CD4-positive, CD25-positive, alpha-beta regulatory T cell (primary cell): Measurements from ENCODE around the gene REEP1. TPM values are rescaled to one million over a fixed set of nuclear protein-coding genes. Genes with fewer than 3 reads are reported as not detected.
A peak's percentile ranks its signal among the peaks of the same experiment; 100 is the strongest.

Experiments
- ATAC-seq, 2 donors: fragments of 150-1000 bp; cut with Tn5 transposase; one replicate each; pipeline ENCODE4 v1.10.0; 2021; ENCODE audit warnings: low read depth in 2 of 2, moderate number of reproducible peaks in 2 of 2, moderate library complexity in 1 of 2
- DNase-seq, 3 donors: peaks; one replicate each; pipeline versions ENCODE4 v3.0.0 to v3.0.0-alpha.2; 2012 to 2022; ENCODE audit warnings: mixed read lengths in 1 of 3
- H3K27ac ChIP-seq: one replicate; pipeline ENCODE4 v1.7.0; 2013; ENCODE audit warnings: mild to moderate bottlenecking, low read length; ENCODE audit not compliant: insufficient read depth, poor library complexity, severe bottlenecking
- H3K27me3 ChIP-seq: one replicate; pipeline ENCODE4 v1.7.0; 2013; ENCODE audit warnings: low read length; ENCODE audit not compliant: control insufficient read depth, insufficient read depth
- H3K36me3 ChIP-seq: one replicate; pipeline ENCODE4 v1.7.0; 2013; ENCODE audit warnings: mild to moderate bottlenecking, low read length, moderate library complexity; ENCODE audit not compliant: control insufficient read depth, insufficient read depth
- H3K4me1 ChIP-seq: 2 replicates; pipeline ENCODE4 v1.7.0; 2013; ENCODE audit warnings: mild to moderate bottlenecking, low read length; ENCODE audit not compliant: insufficient read depth, control insufficient read depth, poor library complexity, severe bottlenecking
- H3K4me3 ChIP-seq: one replicate; pipeline ENCODE4 v1.7.0; 2013; ENCODE audit warnings: low read depth, mild to moderate bottlenecking, low read length, moderate library complexity
- H3K9me3 ChIP-seq, 2 experiments: 1 replicate in 1 of 2; 2 replicates in 1 of 2; pipeline ENCODE4 v1.7.0; 2013; ENCODE audit warnings: low read length in 2 of 2, mild to moderate bottlenecking in 1 of 2, moderate library complexity in 1 of 2; ENCODE audit not compliant: control insufficient read depth in 2 of 2
- H3K27ac Mint-ChIP-seq, 3 donors: one replicate each; pipeline ENCODE4 v1.8.0; 2020 to 2022; ENCODE audit warnings: mild to moderate bottlenecking in 3 of 3, mixed read lengths in 3 of 3, moderate library complexity in 2 of 3
- H3K27me3 Mint-ChIP-seq: one replicate; pipeline ENCODE4 v1.8.0; 2022; ENCODE audit warnings: mild to moderate bottlenecking, mixed read lengths
- H3K36me3 Mint-ChIP-seq: one replicate; pipeline ENCODE4 v1.8.0; 2020; ENCODE audit warnings: mixed read lengths
- H3K4me1 Mint-ChIP-seq, 4 donors: one replicate each; pipeline ENCODE4 v1.8.0; 2020 to 2022; ENCODE audit warnings: mixed read lengths in 4 of 4, mild to moderate bottlenecking in 1 of 4
- H3K4me3 Mint-ChIP-seq, 4 donors: one replicate each; pipeline ENCODE4 v1.8.0; 2020 to 2022; ENCODE audit warnings: mild to moderate bottlenecking in 4 of 4, mixed read lengths in 4 of 4, moderate library complexity in 3 of 4
- H3K9me3 Mint-ChIP-seq, 7 donors: one replicate each; pipeline ENCODE4 v1.8.0; 2020 to 2022; ENCODE audit warnings: mixed read lengths in 7 of 7, mild to moderate bottlenecking in 3 of 7, moderate library complexity in 2 of 7
- polyA plus RNA-seq, 4 donors: library from polyadenylated mRNA; unstranded; fragments of 300-500 nt; fragmentation: Illumina TruSeq; gene quantifications; one replicate each; pipeline ENCODE4 v1.2.3, GENCODE V29; 2021
- total RNA-seq: library from RNA; stranded (reverse); gene quantifications from one replicate; pipeline ENCODE4 v1.2.3, GENCODE V29; 2022

Gene REEP1
- total and polyA plus RNA-seq, 5 donors from 2014 or later, result not detected

- H3K4me1 Mint-ChIP-seq, result peaks cover 0 to 2% (median 1%) of the 10 kb centered on the region in 4 donors
- Histone ChIP-seq H3K36me3 (no peaks in the 10 kb centered on the region), H3K4me1 (no peaks in the 10 kb centered on the region), H3K27me3 (peaks cover 5% of the 10 kb centered on the region), H3K4me3 (no peak overlapping the region), H3K27ac (no peak overlapping the region), H3K9me3 (no peaks in the 10 kb centered on the region)
- no peak overlapping the region for H3K27ac Mint-ChIP-seq
- no peaks in the 10 kb centered on the region for H3K36me3 Mint-ChIP-seq
- peaks cover 11% of the 10 kb centered on the region for H3K27me3 Mint-ChIP-seq
- peaks cover 0 to 2% (median 0%) of the 10 kb centered on the region in 7 donors for H3K9me3 Mint-ChIP-seq
- ATAC-seq (no peak), DNase-seq (no peak)
- no peak overlapping the region for H3K4me3 Mint-ChIP-seq
Measured at GRCh38 chr2:86360776-86361175, 23.4 kb upstream of the REEP1 start.

- H3K4me3 ChIP-seq, result no peak overlapping the region
- no peak overlapping the region for H3K4me3 Mint-ChIP-seq
- peaks cover 7% of the 10 kb centered on the region for H3K27me3 ChIP-seq
- no peaks in the 10 kb centered on the region for H3K36me3 Mint-ChIP-seq
- no peaks in the 10 kb centered on the region for H3K4me1 ChIP-seq
- H3K9me3 ChIP-seq, result no peaks in the 10 kb centered on the region
- no peaks in the 10 kb centered on the region for H3K36me3 ChIP-seq
- peaks cover 0 to 2% (median 0%) of the 10 kb centered on the region in 7 donors for H3K9me3 Mint-ChIP-seq
- DNase-seq, result peak in 1 of 3 donors; percentile 28
- H3K27me3 Mint-ChIP-seq, result peaks cover 11% of the 10 kb centered on the region
- ATAC-seq, result no peak
- H3K4me1 Mint-ChIP-seq, result peaks cover 0 to 2% (median 1%) of the 10 kb centered on the region in 4 donors
- no peak overlapping the region for H3K27ac ChIP-seq
- no peak overlapping the region for H3K27ac Mint-ChIP-seq
Measured at GRCh38 chr2:86358957-86359356, 21.5 kb upstream of the REEP1 start.

GRCh38 chr2:86357392-86357963, 20.1 kb upstream of the REEP1 start:
- Histone ChIP-seq H3K9me3 (no peaks in the 10 kb centered on the region), H3K36me3 (no peaks in the 10 kb centered on the region), H3K4me1 (no peaks in the 10 kb centered on the region), H3K27ac (no peak overlapping the region), H3K4me3 (no peak overlapping the region), H3K27me3 (peaks cover 8% of the 10 kb centered on the region)
- no peak overlapping the region for H3K27ac Mint-ChIP-seq
- H3K9me3 Mint-ChIP-seq, result peaks cover 0 to 3% (median 0%) of the 10 kb centered on the region in 7 donors
- no peaks in the 10 kb centered on the region for H3K36me3 Mint-ChIP-seq
- ATAC-seq (no peak), DNase-seq (no peak)
- peaks cover 0 to 2% (median 1%) of the 10 kb centered on the region in 4 donors for H3K4me1 Mint-ChIP-seq
- peaks cover 11% of the 10 kb centered on the region for H3K27me3 Mint-ChIP-seq
- H3K4me3 Mint-ChIP-seq, result no peak overlapping the region

GRCh38 chr2:86352727-86353221, 15.3 kb upstream of the REEP1 start:
- Histone ChIP-seq H3K9me3 (peaks cover 2 to 4% of the 10 kb centered on the region in 2 experiments), H3K4me3 (no peak overlapping the region), H3K27ac (no peak overlapping the region), H3K36me3 (no peaks in the 10 kb centered on the region), H3K27me3 (peaks cover 15% of the 10 kb centered on the region), H3K4me1 (no peaks in the 10 kb centered on the region)
- DNase-seq (no peak), ATAC-seq (no peak)
- Mint-ChIP-seq H3K27ac (no peak overlapping the region), H3K27me3 (peaks cover 9% of the 10 kb centered on the region), H3K4me3 (no peak overlapping the region), H3K36me3 (no peaks in the 10 kb centered on the region), H3K4me1 (no peaks in the 10 kb centered on the region), H3K9me3 (peaks cover 0 to 5% (median 1%) of the 10 kb centered on the region in 7 donors)

- Mint-ChIP-seq H3K9me3 (peaks cover 0 to 5% (median 1%) of the 10 kb centered on the region in 7 donors), H3K4me1 (no peaks in the 10 kb centered on the region), H3K4me3 (no peak overlapping the region), H3K27ac (no peak overlapping the region), H3K36me3 (no peaks in the 10 kb centered on the region), H3K27me3 (peaks cover 9% of the 10 kb centered on the region)
- Histone ChIP-seq H3K4me3 (no peak overlapping the region), H3K27ac (no peak overlapping the region), H3K36me3 (no peaks in the 10 kb centered on the region), H3K27me3 (peaks cover 13% of the 10 kb centered on the region), H3K4me1 (no peaks in the 10 kb centered on the region), H3K9me3 (peaks cover 2 to 4% of the 10 kb centered on the region in 2 experiments)
- DNase-seq, result no peak
- ATAC-seq, result no peak
Measured at GRCh38 chr2:86352137-86352726, 14.8 kb upstream of the REEP1 start.

- Histone ChIP-seq H3K9me3 (peaks cover 2 to 4% of the 10 kb centered on the region in 2 experiments), H3K4me3 (no peak overlapping the region), H3K4me1 (no peaks in the 10 kb centered on the region), H3K36me3 (no peaks in the 10 kb centered on the region), H3K27ac (no peak overlapping the region), H3K27me3 (peaks cover 16% of the 10 kb centered on the region)
- Mint-ChIP-seq H3K36me3 (no peaks in the 10 kb centered on the region), H3K4me3 (no peak overlapping the region), H3K27me3 (peaks cover 9% of the 10 kb centered on the region), H3K4me1 (no peaks in the 10 kb centered on the region), H3K9me3 (peaks cover 0 to 5% (median 1%) of the 10 kb centered on the region in 7 donors), H3K27ac (no peak overlapping the region)
- DNase-seq (no peak), ATAC-seq (no peak)
Measured at GRCh38 chr2:86350751-86351150, 13.3 kb upstream of the REEP1 start.

GRCh38 chr2:86347401-86347800, 10.0 kb upstream of the REEP1 start:
- H3K36me3 ChIP-seq, result no peaks in the 10 kb centered on the region
- Mint-ChIP-seq H3K4me1 (no peaks in the 10 kb centered on the region), H3K4me3 (no peak overlapping the region), H3K9me3 (peaks cover 0 to 7% (median 1%) of the 10 kb centered on the region in 7 donors), H3K27me3 (peaks cover 19% of the 10 kb centered on the region), H3K36me3 (no peaks in the 10 kb centered on the region), H3K27ac (no peak overlapping the region)
- no peak overlapping the region for H3K27ac ChIP-seq
- DNase-seq, result no peak
- no peak for ATAC-seq
- H3K27me3 ChIP-seq, result peaks cover 23% of the 10 kb centered on the region
- no peak overlapping the region for H3K4me3 ChIP-seq
- H3K4me1 ChIP-seq, result no peaks in the 10 kb centered on the region
- H3K9me3 ChIP-seq, result peaks cover 2 to 5% of the 10 kb centered on the region in 2 experiments
